Hepatocyte (in vitro differentiated cells): ENCODE data around the gene PTPN14. TPM values are rescaled to one million over a fixed set of nuclear protein-coding genes. Genes with fewer than 3 reads are reported as not detected.

Experiments
- DNase-seq: peaks from one replicate; pipeline ENCODE4 v3.0.0-alpha.2; 2016; ENCODE audit warnings: low spot score
- H2AFZ ChIP-seq: fragments of 200-600 bp; sonication (generic); 2 replicates; pipeline ENCODE4 v1.6.0; 2016; ENCODE audit warnings: antibody characterized with exemption, mild to moderate bottlenecking
- H3K27ac ChIP-seq: fragments of 200-600 bp; sonication (generic); 2 replicates; pipeline ENCODE4 v1.5.1; 2016; ENCODE audit warnings: mild to moderate bottlenecking
- H3K27me3 ChIP-seq: fragments of 200-600 bp; sonication (generic); 2 replicates; pipeline ENCODE4 v1.6.1; 2016
- H3K36me3 ChIP-seq: fragments of 200-600 bp; sonication (generic); replicated peaks from 2 replicates; pipeline ENCODE4 v1.5.1; 2016; ENCODE audit warnings: low read depth; ENCODE audit not compliant: insufficient read depth
- H3K4me1 ChIP-seq: fragments of 200-600 bp; sonication (generic); 2 replicates; pipeline ENCODE4 v1.5.1; 2016; ENCODE audit warnings: mild to moderate bottlenecking, moderate library complexity; ENCODE audit not compliant: insufficient read depth
- H3K4me2 ChIP-seq: fragments of 200-600 bp; sonication (generic); 2 replicates; pipeline ENCODE4 v1.6.0; 2016
- H3K4me3 ChIP-seq: fragments of 200-600 bp; sonication (generic); 2 replicates; pipeline ENCODE4 v1.5.1; 2016; ENCODE audit warnings: mild to moderate bottlenecking
- H3K79me2 ChIP-seq: fragments of 200-600 bp; sonication (generic); 2 replicates; pipeline ENCODE4 v1.6.0; 2017; ENCODE audit warnings: mild to moderate bottlenecking
- H3K9me2 ChIP-seq: fragments of 200-600 bp; sonication (generic); replicated peaks from 2 replicates; pipeline ENCODE4 v1.6.0; 2017; ENCODE audit warnings: mild to moderate bottlenecking; ENCODE audit not compliant: insufficient read depth
- H3K9me3 ChIP-seq: fragments of 200-600 bp; sonication (generic); 2 replicates; pipeline ENCODE4 v1.5.1; 2016; ENCODE audit warnings: low read depth, mild to moderate bottlenecking
- H4K20me1 ChIP-seq: fragments of 200-600 bp; sonication (generic); 2 replicates; pipeline ENCODE4 v1.6.0; 2016; ENCODE audit warnings: mild to moderate bottlenecking; ENCODE audit not compliant: insufficient read depth, poor library complexity, severe bottlenecking
- EZH2 ChIP-seq: fragments of 200-600 bp; sonication (generic); IDR thresholded peaks from 2 replicates; pipeline ENCODE4 v1.6.1; 2016; ENCODE audit warnings: antibody characterized with exemption, mild to moderate bottlenecking, borderline replicate concordance
- EZH2phosphoT487 ChIP-seq: fragments of 200-600 bp; sonication (generic); IDR thresholded peaks from one replicate; pipeline ENCODE4 v1.6.1; 2018; ENCODE audit warnings: antibody characterized with exemption, mild to moderate bottlenecking, low read depth, moderate library complexity; ENCODE audit not compliant: unreplicated experiment, severe bottlenecking
- WGBS: methylation state at CpG from one replicate; pipeline ENCODE4 v1.1.6; 2016; ENCODE audit warnings: low lambda C conversion rate; ENCODE audit errors: missing lambda C conversion rate; 5-methylcytosine and 5-hydroxymethylcytosine counted together
- polyA plus RNA-seq: library from polyadenylated mRNA; unstranded; fragments of >200 nt; fragmentation: Nextera tagmentation; extraction: Ambion mirVana; gene quantifications from 2 replicates; pipeline ENCODE4 v1.2.1, GENCODE V29; 2016
- total RNA-seq: library from RNA; depleted of rRNA; stranded (reverse); fragments of >200 nt; gene quantifications from 2 replicates; pipeline ENCODE4 v1.2.3, GENCODE V29; 2014
- TF ChIP-seq, protein P1 (sequence below): fragments of 200-600 bp; sonication (generic); IDR thresholded peaks from 2 replicates; pipeline ENCODE4 v1.5.1; 2016; ENCODE audit warnings: antibody characterized with exemption, mild to moderate bottlenecking; ENCODE audit not compliant: poor library complexity

The PTPN14 gene
- total and polyA plus RNA-seq, 2 experiments from 2014 or later: 9.5 to 21.7 TPM

DNA sequence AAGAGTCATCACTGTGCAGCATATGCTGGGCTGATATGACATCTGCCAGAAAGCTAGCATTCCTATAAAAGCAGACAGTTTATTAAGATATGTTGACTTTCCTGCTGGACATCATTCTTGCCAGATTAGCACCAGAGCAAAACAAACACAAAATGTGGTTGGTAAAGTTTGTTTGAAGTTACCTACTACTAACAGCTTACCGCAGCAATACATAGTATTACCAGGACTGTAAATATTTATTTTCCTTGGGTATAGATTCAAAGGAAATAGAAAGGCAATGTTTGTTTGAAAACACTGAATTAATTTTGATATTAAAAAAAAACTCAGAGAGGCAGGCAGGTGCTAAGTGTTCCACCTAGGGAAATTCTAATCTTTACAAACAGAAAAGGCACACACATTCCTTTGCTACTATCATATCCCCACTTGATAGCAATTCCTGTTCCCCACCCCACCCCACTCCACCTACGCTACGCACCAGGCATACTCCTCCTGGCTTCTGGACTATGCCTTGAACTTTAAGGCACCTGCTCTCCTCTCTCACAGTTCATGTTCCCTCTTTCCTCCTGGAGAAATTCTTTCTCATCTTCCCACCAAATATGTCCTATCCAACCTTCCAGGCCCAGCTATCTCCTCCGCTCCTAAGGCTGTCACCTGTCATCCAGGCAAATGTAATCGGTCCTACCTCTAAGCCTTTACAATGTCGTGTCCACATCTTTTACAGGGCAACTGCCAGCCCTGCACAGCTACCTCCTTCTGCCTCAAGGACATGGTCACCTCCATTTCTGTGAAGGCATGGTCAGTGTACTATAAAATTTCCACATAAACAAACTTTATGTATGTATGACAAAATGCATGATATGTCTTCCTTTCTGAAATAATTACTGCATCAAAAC is 34.7 kb downstream of the PTPN14 start:
- peaks cover 28% of the 10 kb centered on the region for H3K4me1 ChIP-seq
- no peak for TF ChIP-seq EZH2
- TF ChIP-seq, protein P1, sequence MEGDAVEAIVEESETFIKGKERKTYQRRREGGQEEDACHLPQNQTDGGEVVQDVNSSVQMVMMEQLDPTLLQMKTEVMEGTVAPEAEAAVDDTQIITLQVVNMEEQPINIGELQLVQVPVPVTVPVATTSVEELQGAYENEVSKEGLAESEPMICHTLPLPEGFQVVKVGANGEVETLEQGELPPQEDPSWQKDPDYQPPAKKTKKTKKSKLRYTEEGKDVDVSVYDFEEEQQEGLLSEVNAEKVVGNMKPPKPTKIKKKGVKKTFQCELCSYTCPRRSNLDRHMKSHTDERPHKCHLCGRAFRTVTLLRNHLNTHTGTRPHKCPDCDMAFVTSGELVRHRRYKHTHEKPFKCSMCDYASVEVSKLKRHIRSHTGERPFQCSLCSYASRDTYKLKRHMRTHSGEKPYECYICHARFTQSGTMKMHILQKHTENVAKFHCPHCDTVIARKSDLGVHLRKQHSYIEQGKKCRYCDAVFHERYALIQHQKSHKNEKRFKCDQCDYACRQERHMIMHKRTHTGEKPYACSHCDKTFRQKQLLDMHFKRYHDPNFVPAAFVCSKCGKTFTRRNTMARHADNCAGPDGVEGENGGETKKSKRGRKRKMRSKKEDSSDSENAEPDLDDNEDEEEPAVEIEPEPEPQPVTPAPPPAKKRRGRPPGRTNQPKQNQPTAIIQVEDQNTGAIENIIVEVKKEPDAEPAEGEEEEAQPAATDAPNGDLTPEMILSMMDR: no peak
- TF ChIP-seq EZH2phosphoT487: no peak
- no peaks in the 10 kb centered on the region for H3K27me3 ChIP-seq
- H4K20me1 ChIP-seq: peaks cover 10% of the 10 kb centered on the region
- no peaks in the 10 kb centered on the region for H3K9me3 ChIP-seq
- H3K4me3 ChIP-seq: no peak overlapping the region
- no peak overlapping the region for H2AFZ ChIP-seq
- peak overlapping the region; percentile 72 for H3K27ac ChIP-seq
- no peaks in the 10 kb centered on the region for H3K9me2 ChIP-seq
- no peaks in the 10 kb centered on the region for H3K36me3 ChIP-seq
- no peak for DNase-seq
- H3K79me2 ChIP-seq: peaks cover 85% of the 10 kb centered on the region
- WGBS: 57% methylated on average over 6 of the region's 6 CpGs
- peak overlapping the region; percentile 60 for H3K4me2 ChIP-seq

DNA sequence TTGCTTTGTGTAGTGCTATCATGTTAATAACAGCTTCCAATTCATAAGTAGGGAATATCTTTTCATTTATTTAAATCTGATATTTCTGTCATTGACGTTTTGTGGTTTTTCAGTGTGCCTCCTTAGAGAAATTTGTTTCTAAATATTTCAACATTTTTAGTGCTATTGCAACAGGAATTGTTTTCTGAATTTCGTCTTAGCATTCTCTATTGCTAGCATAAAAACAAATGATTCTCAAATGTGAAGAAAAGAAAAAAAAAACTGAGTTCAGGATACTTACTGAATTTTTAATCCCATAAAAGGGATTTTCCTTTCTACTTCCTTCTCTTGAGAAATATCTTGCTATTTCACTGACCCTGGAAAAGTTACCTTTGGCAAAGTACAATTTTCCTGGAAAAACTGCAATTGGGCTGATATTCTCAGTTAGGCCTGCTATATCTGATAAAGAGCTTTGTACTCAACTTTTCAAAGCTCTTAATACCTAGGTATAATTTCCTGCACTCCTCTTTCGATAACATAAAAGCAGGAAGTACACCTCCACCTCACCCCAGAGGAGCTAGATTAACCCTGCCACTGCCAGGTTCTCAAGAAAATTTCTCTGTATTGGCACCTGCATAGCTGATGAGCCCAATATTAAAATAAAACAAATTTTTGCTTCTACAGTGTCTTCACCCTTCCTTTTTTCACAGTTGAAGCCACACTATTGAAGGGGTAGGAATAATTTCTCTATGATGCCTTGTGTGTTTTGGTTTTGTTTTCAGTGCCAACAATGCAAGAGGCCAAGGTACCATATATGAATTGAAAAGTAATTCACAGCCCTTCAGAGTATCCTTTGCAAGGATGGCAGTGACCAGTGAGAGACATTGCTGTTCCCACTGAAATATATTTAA is 35.6 kb downstream of the PTPN14 start:
- no peaks in the 10 kb centered on the region for H3K27me3 ChIP-seq
- H3K9me3 ChIP-seq: no peaks in the 10 kb centered on the region
- peak overlapping the region; percentile 60 for H3K4me2 ChIP-seq
- peaks cover 28% of the 10 kb centered on the region for H3K4me1 ChIP-seq
- no peaks in the 10 kb centered on the region for H3K36me3 ChIP-seq
- no peak for DNase-seq
- peaks cover 6% of the 10 kb centered on the region for H4K20me1 ChIP-seq
- H3K9me2 ChIP-seq: no peaks in the 10 kb centered on the region
- H2AFZ ChIP-seq: no peak overlapping the region
- H3K79me2 ChIP-seq: peaks cover 85% of the 10 kb centered on the region
- WGBS: 52% methylated on average over 3 of the region's 3 CpGs
- peak overlapping the region; percentile 72 for H3K27ac ChIP-seq
- TF ChIP-seq, protein P1: no peak
- TF ChIP-seq EZH2: no peak
- TF ChIP-seq EZH2phosphoT487: no peak
- no peak overlapping the region for H3K4me3 ChIP-seq

DNA sequence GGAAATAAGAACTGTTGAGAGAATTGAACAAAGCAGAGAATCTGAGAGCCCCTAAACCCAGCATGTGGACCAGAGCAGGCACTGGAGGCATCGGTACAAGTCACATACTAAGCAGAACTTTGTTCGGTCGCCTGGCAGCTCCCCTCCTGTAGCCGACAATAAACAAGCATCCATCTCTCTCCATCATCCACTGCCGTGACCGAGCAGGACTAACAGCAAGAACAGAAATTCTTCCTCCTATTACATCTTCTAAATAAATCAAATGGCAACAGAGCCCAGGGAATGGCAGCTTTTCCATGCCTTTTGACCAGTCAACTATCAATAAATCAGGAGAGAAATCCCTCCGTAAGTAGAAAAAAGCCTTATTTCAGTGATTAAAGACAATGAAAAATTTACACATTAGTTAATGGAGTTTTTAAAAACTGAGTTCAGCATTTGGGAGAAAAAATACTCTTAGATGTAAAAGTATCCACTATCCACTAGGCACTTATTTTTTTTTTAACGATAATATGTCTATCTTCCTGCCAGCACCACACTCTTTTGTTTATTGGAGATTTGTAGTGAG is 36.5 kb downstream of the PTPN14 start:
- TF ChIP-seq, protein P1: no peak
- no peak for TF ChIP-seq EZH2
- TF ChIP-seq EZH2phosphoT487: no peak
- peaks cover 3% of the 10 kb centered on the region for H4K20me1 ChIP-seq
- no peak overlapping the region for H2AFZ ChIP-seq
- H3K36me3 ChIP-seq: no peaks in the 10 kb centered on the region
- H3K79me2 ChIP-seq: peaks cover 85% of the 10 kb centered on the region
- H3K4me1 ChIP-seq: peaks cover 28% of the 10 kb centered on the region
- H3K27ac ChIP-seq: no peak overlapping the region
- 61% methylated on average over 8 of the region's 8 CpGs for WGBS
- DNase-seq: no peak
- H3K4me3 ChIP-seq: no peak overlapping the region
- H3K4me2 ChIP-seq: peak overlapping the region; percentile 33
- H3K9me2 ChIP-seq: no peaks in the 10 kb centered on the region
- no peaks in the 10 kb centered on the region for H3K9me3 ChIP-seq
- no peaks in the 10 kb centered on the region for H3K27me3 ChIP-seq
